ENCODE data around the gene PTPRG.
"Not testable (repeated sequence)": the region's sequence is repeated elsewhere in the genome, so short reads cannot be mapped to it uniquely, and the experiment has no call there.

PTPRG gene

GRCh38 chr3:61687663-61688306 is 126.4 kb downstream of the PTPRG start:
- DNase-seq, result no peak

GRCh38 chr3:61688307-61688984 is 127.1 kb downstream of the PTPRG start:
- no peak for DNase-seq

GRCh38 chr3:61690016-61690415 is 128.6 kb downstream of the PTPRG start:
- DNase-seq, result no peak

GRCh38 chr3:61691466-61691865 is 130.1 kb downstream of the PTPRG start:
- DNase-seq, result no peak

- DNase-seq, result no peak
Observed at GRCh38 chr3:61697301-61697700, 135.9 kb downstream of the PTPRG start.

GRCh38 chr3:61698278-61699072 is 137.1 kb downstream of the PTPRG start:
- DNase-seq, result not testable (repeated sequence)

GRCh38 chr3:61699622-61700021 is 138.3 kb downstream of the PTPRG start:
- no peak for DNase-seq

GRCh38 chr3:61701011-61701410 is 139.6 kb downstream of the PTPRG start:
- no peak for DNase-seq

GRCh38 chr3:61702453-61702852 is 141.1 kb downstream of the PTPRG start:
- DNase-seq, result no peak

GRCh38 chr3:61704807-61705206 is 143.4 kb downstream of the PTPRG start:
- DNase-seq, result no peak

GRCh38 chr3:61707492-61707891 is 146.1 kb downstream of the PTPRG start:
- no peak for DNase-seq

- not testable (repeated sequence) for DNase-seq
Observed at GRCh38 chr3:61710920-61711319, 149.5 kb downstream of the PTPRG start.

- DNase-seq, result no peak
Observed at GRCh38 chr3:61714225-61714624, 152.9 kb downstream of the PTPRG start.

GRCh38 chr3:61715886-61716527 is 154.6 kb downstream of the PTPRG start:
- no peak for DNase-seq

- DNase-seq, result not testable (repeated sequence)
Observed at GRCh38 chr3:61716693-61717092, 155.3 kb downstream of the PTPRG start.

- no peak for DNase-seq
Observed at GRCh38 chr3:61718565-61718964, 157.2 kb downstream of the PTPRG start.

- no peak for DNase-seq
Observed at GRCh38 chr3:61719278-61719977, 158.1 kb downstream of the PTPRG start.

GRCh38 chr3:61723038-61723437 is 161.7 kb downstream of the PTPRG start:
- DNase-seq, result no peak

- DNase-seq, result no peak
Observed at GRCh38 chr3:61724183-61724582, 162.8 kb downstream of the PTPRG start.

- no peak for DNase-seq
Observed at GRCh38 chr3:61724801-61725200, 163.4 kb downstream of the PTPRG start.

- DNase-seq, result peak; percentile 85
Observed at GRCh38 chr3:61725851-61726333, 164.5 kb downstream of the PTPRG start.

GRCh38 chr3:61727435-61727834 is 166.1 kb downstream of the PTPRG start:
- DNase-seq, result no peak
